H9 (cell line): Measurements from ENCODE around the gene ARHGAP22. TPM values are rescaled to one million over a fixed set of nuclear protein-coding genes. Genes with fewer than 3 reads are reported as not detected.

Experiments used
- DNase-seq: peaks from one replicate; pipeline ENCODE4 v3.0.0-alpha.2; 2017
- H2AFZ ChIP-seq: one replicate; pipeline ENCODE4 v1.6.1; 2013; ENCODE audit warnings: mild to moderate bottlenecking, low read length, control low read depth, moderate library complexity
- H2AK5ac ChIP-seq: 2 replicates; pipeline ENCODE4 v1.6.1; 2013; ENCODE audit warnings: low read length, control low read depth, mixed read lengths; ENCODE audit not compliant: insufficient read length
- H2BK120ac ChIP-seq: one replicate; pipeline ENCODE4 v1.6.1; 2013; ENCODE audit warnings: low read depth, mild to moderate bottlenecking, low read length, control low read depth, inconsistent platforms; ENCODE audit not compliant: poor library complexity, severe bottlenecking
- H2BK12ac ChIP-seq: 2 replicates; pipeline ENCODE4 v1.6.1; 2013; ENCODE audit warnings: low read length, control low read depth, mixed read lengths, low read depth; ENCODE audit not compliant: insufficient read length
- H2BK15ac ChIP-seq: 2 replicates; pipeline ENCODE4 v1.6.1; 2013; ENCODE audit warnings: low read depth, low read length, control low read depth
- H2BK20ac ChIP-seq: one replicate; pipeline ENCODE4 v1.6.1; 2013; ENCODE audit warnings: low read depth, mild to moderate bottlenecking, low read length, control low read depth, inconsistent platforms; ENCODE audit not compliant: poor library complexity, severe bottlenecking
- H2BK5ac ChIP-seq: 2 replicates; pipeline ENCODE4 v1.6.1; 2013; ENCODE audit warnings: low read length, control low read depth, mixed read lengths; ENCODE audit not compliant: insufficient read length
- H3K14ac ChIP-seq: 2 replicates; pipeline ENCODE4 v1.6.1; 2013; ENCODE audit warnings: low read length, control low read depth; ENCODE audit not compliant: insufficient read depth
- H3K18ac ChIP-seq: 2 replicates; pipeline ENCODE4 v1.6.1; 2013; ENCODE audit warnings: low read depth, mild to moderate bottlenecking, mixed read lengths, low read length, control low read depth; ENCODE audit not compliant: insufficient read length
- H3K23ac ChIP-seq: 2 replicates; pipeline ENCODE4 v1.6.1; 2013; ENCODE audit warnings: low read length, control low read depth, mixed read lengths, low read depth; ENCODE audit not compliant: insufficient read length
- H3K23me2 ChIP-seq: 2 replicates; pipeline ENCODE4 v1.6.1; 2013; ENCODE audit warnings: low read depth, mild to moderate bottlenecking, mixed read lengths, low read length, control low read depth; ENCODE audit not compliant: insufficient read length, poor library complexity, severe bottlenecking
- H3K27ac ChIP-seq: 2 replicates; pipeline ENCODE4 v1.5.1; 2013; ENCODE audit warnings: low read length, control low read depth, mixed read lengths, low read depth; ENCODE audit not compliant: insufficient read length
- H3K27me3 ChIP-seq: 2 replicates; pipeline ENCODE4 v1.6.1; 2013; ENCODE audit warnings: low read length, control low read depth, inconsistent platforms; ENCODE audit not compliant: insufficient read depth
- H3K4ac ChIP-seq: 2 replicates; pipeline ENCODE4 v1.6.1; 2013; ENCODE audit warnings: low read depth, mild to moderate bottlenecking, control low read depth, inconsistent platforms, low read length, moderate library complexity
- H3K4me1 ChIP-seq: 2 replicates; pipeline ENCODE4 v1.6.1; 2013; ENCODE audit warnings: low read length, control low read depth, inconsistent platforms; ENCODE audit not compliant: insufficient read depth
- H3K4me2 ChIP-seq: 2 replicates; pipeline ENCODE4 v1.6.1; 2013; ENCODE audit warnings: low read length, control low read depth, mixed read lengths; ENCODE audit not compliant: insufficient read length, insufficient read depth
- H3K56ac ChIP-seq: 2 replicates; pipeline ENCODE4 v1.6.1; 2013; ENCODE audit warnings: low read depth, mild to moderate bottlenecking, mixed read lengths, low read length, control low read depth; ENCODE audit not compliant: insufficient read length
- H3K79me1 ChIP-seq: 2 replicates; pipeline ENCODE4 v1.6.1; 2013; ENCODE audit warnings: low read depth, mild to moderate bottlenecking, moderate library complexity, low read length, control low read depth, inconsistent platforms; ENCODE audit not compliant: insufficient read depth, poor library complexity, severe bottlenecking
- H3K79me2 ChIP-seq: 2 replicates; pipeline ENCODE4 v1.6.1; 2013; ENCODE audit warnings: low read length, control low read depth, inconsistent platforms; ENCODE audit not compliant: insufficient read depth
- H3K9ac ChIP-seq: 2 replicates; pipeline ENCODE4 v1.6.1; 2013; ENCODE audit warnings: low read length, control low read depth, mixed read lengths; ENCODE audit not compliant: insufficient read length; ENCODE audit errors: extremely low read depth
- H3K9me3 ChIP-seq: one replicate; pipeline ENCODE4 v1.6.1; 2013; ENCODE audit warnings: low read depth, low read length, inconsistent platforms; ENCODE audit not compliant: control insufficient read depth
- H3T11ph ChIP-seq: one replicate; pipeline ENCODE4 v1.6.1; 2013; ENCODE audit warnings: mild to moderate bottlenecking, low read length, control low read depth, inconsistent platforms
- H4K20me1 ChIP-seq: one replicate; pipeline ENCODE4 v1.6.1; 2013; ENCODE audit not compliant: control insufficient read depth, insufficient read length, insufficient read depth
- H4K5ac ChIP-seq: 2 replicates; pipeline ENCODE4 v1.6.1; 2013; ENCODE audit warnings: low read depth, mild to moderate bottlenecking, mixed read lengths, low read length, control low read depth; ENCODE audit not compliant: insufficient read length
- H4K8ac ChIP-seq: replicated peaks from 2 replicates; pipeline ENCODE4 v1.6.1; 2013; ENCODE audit warnings: low read length, control low read depth, mixed read lengths, low read depth; ENCODE audit not compliant: insufficient read length
- H4K91ac ChIP-seq: 2 replicates; pipeline ENCODE4 v1.6.1; 2013; ENCODE audit warnings: low read depth, mild to moderate bottlenecking, moderate library complexity, mixed read lengths, low read length, control low read depth; ENCODE audit not compliant: insufficient read length
- H3K27ac Mint-ChIP-seq, 3 experiments: 2 replicates in 2 of 3; 3 replicates in 1 of 3; pipeline ENCODE4 v1.8.0; 2020 to 2021; ENCODE audit warnings: mixed read lengths in 3 of 3, mild to moderate bottlenecking in 1 of 3, moderate library complexity in 1 of 3
- H3K27me3 Mint-ChIP-seq: 2 replicates; pipeline ENCODE4 v1.8.0; 2021; ENCODE audit warnings: low read depth, mild to moderate bottlenecking, moderate library complexity, mixed read lengths
- H3K36me3 Mint-ChIP-seq, 3 experiments: 2 replicates in 2 of 3; 3 replicates in 1 of 3; pipeline ENCODE4 v1.8.0; 2020 to 2021; ENCODE audit warnings: low read depth in 3 of 3, mixed read lengths in 3 of 3; ENCODE audit not compliant: insufficient read depth in 1 of 3
- H3K4me1 Mint-ChIP-seq, 2 experiments: 2 replicates each; pipeline ENCODE4 v1.8.0; 2020; ENCODE audit warnings: mixed read lengths in 2 of 2
- H3K4me3 Mint-ChIP-seq, 2 experiments: 2 replicates in 1 of 2; 3 replicates in 1 of 2; pipeline ENCODE4 v1.8.0; 2020 to 2021; ENCODE audit warnings: mild to moderate bottlenecking in 2 of 2, mixed read lengths in 2 of 2, moderate library complexity in 1 of 2
- H3K9me3 Mint-ChIP-seq, 2 experiments: 2 replicates in 1 of 2; 3 replicates in 1 of 2; pipeline ENCODE4 v1.8.0; 2020; ENCODE audit warnings: mild to moderate bottlenecking in 2 of 2, mixed read lengths in 2 of 2, moderate library complexity in 1 of 2
- CTCF ChIP-seq: fragments of 200-600 bp; sonication (generic); conservative IDR thresholded peaks from 3 replicates; pipeline ENCODE4 v1.8.0; 2021; ENCODE audit warnings: antibody characterized with exemption, mild to moderate bottlenecking
- WGBS: extraction: QIAGEN DNeasy Blood & Tissue Kit; methylation state at CpG from one replicate; pipeline ENCODE4 v1.1.7; 2013; ENCODE audit warnings: missing lambda C conversion rate, low lambda C conversion rate, mixed read lengths; ENCODE audit not compliant: insufficient read length; ENCODE audit errors: extremely low coverage; 5-methylcytosine and 5-hydroxymethylcytosine counted together
- total RNA-seq: library from RNA; stranded (reverse); gene quantifications from 2 replicates; pipeline ENCODE4 v1.2.1, GENCODE V29; 2021

Gene ARHGAP22
- total RNA-seq, 1 experiment from 2014 or later: 7.4 TPM

GRCh38 chr10:48512861-48513260 lies 92.0 kb downstream of the ARHGAP22 start:
- Mint-ChIP-seq H3K4me3 (no peak overlapping the region), H3K36me3 (peaks cover 5 to 31% (median 13%) of the 10 kb centered on the region in 3 experiments), H3K9me3 (peaks cover 27 to 29% of the 10 kb centered on the region in 2 experiments), H3K27ac (no peak overlapping the region), H3K27me3 (no peaks in the 10 kb centered on the region; the same call in 1 of the 2 replicates), H3K4me1 (peaks cover 9 to 11% of the 10 kb centered on the region in 2 experiments)
- H3K4me2 ChIP-seq: no peak overlapping the region
- no CpG with 5 or more reads among the region's 2 CpGs for WGBS
- H3K14ac ChIP-seq: no peak overlapping the region
- H2BK5ac ChIP-seq: no peak overlapping the region
- H4K5ac ChIP-seq: no peak overlapping the region
- H3K56ac ChIP-seq: no peak overlapping the region
- H3T11ph ChIP-seq: no peak overlapping the region
- H3K18ac ChIP-seq: no peak overlapping the region
- H3K4ac ChIP-seq: no peak overlapping the region
- H3K27ac ChIP-seq: no peak overlapping the region
- no peak overlapping the region for H3K9ac ChIP-seq
- no peak overlapping the region for H3K23ac ChIP-seq
- H3K4me1 ChIP-seq: no peaks in the 10 kb centered on the region
- no peak overlapping the region for H2BK12ac ChIP-seq
- no peak overlapping the region for H4K91ac ChIP-seq
- no peaks in the 10 kb centered on the region for H4K20me1 ChIP-seq
- DNase-seq: no peak
- no peak overlapping the region for H2BK120ac ChIP-seq
- H3K79me1 ChIP-seq: no peaks in the 10 kb centered on the region
- H3K9me3 ChIP-seq: no peaks in the 10 kb centered on the region
- no peak overlapping the region for H2AK5ac ChIP-seq
- H2AFZ ChIP-seq: no peak overlapping the region
- peaks cover 2% of the 10 kb centered on the region; the same call in 1 of the 2 replicates for H3K79me2 ChIP-seq
- no peak overlapping the region for H2BK15ac ChIP-seq
- H2BK20ac ChIP-seq: no peak overlapping the region
- TF ChIP-seq CTCF: no peak
- H4K8ac ChIP-seq: no peak overlapping the region
- H3K23me2 ChIP-seq: no peaks in the 10 kb centered on the region
- H3K27me3 ChIP-seq: no peaks in the 10 kb centered on the region
